Neural cell (in vitro differentiated cells): ENCODE results near the gene GASK1B.

Source experiments
- CTCF ChIP-seq: fragments of 450-650 bp; IDR thresholded peaks from 2 replicates; pipeline ENCODE4 v1.5.1; 2014; ENCODE audit warnings: antibody characterized with exemption, mild to moderate bottlenecking, moderate library complexity; ENCODE audit not compliant: poor library complexity, severe bottlenecking
- EP300 ChIP-seq: fragments of 450-650 bp; conservative IDR thresholded peaks from 2 replicates; pipeline ENCODE4 v1.6.1; 2014; ENCODE audit warnings: antibody characterized with exemption, mild to moderate bottlenecking, moderate library complexity; ENCODE audit not compliant: poor library complexity, severe bottlenecking
- EZH2 ChIP-seq: fragments of 200-600, 300-800 bp; shearing (Covaris generic), sonication (generic); IDR thresholded peaks from 2 replicates; pipeline ENCODE4 v1.6.1; 2014; ENCODE audit warnings: antibody characterized with exemption, low read length, borderline replicate concordance, mild to moderate bottlenecking; ENCODE audit not compliant: insufficient read depth, poor library complexity, severe bottlenecking
- MXI1 ChIP-seq: fragments of 450-650 bp; conservative IDR thresholded peaks from 2 replicates; pipeline ENCODE4 v1.6.1; 2014; ENCODE audit warnings: antibody characterized with exemption, mild to moderate bottlenecking; ENCODE audit not compliant: poor library complexity, severe bottlenecking
- POLR2AphosphoS5 ChIP-seq: IDR thresholded peaks from 2 replicates; pipeline ENCODE4 v1.6.1; 2012
- RAD21 ChIP-seq: fragments of 450-650 bp; conservative IDR thresholded peaks from 2 replicates; pipeline ENCODE4 v1.6.1; 2014; ENCODE audit warnings: antibody characterized with exemption, mild to moderate bottlenecking, moderate library complexity
- REST ChIP-seq: IDR thresholded peaks from 2 replicates; pipeline ENCODE4 v1.6.1; 2012; ENCODE audit warnings: borderline replicate concordance
- TAF1 ChIP-seq: IDR thresholded peaks from 2 replicates; pipeline ENCODE4 v1.6.1; 2012; ENCODE audit warnings: low read depth

DNA sequence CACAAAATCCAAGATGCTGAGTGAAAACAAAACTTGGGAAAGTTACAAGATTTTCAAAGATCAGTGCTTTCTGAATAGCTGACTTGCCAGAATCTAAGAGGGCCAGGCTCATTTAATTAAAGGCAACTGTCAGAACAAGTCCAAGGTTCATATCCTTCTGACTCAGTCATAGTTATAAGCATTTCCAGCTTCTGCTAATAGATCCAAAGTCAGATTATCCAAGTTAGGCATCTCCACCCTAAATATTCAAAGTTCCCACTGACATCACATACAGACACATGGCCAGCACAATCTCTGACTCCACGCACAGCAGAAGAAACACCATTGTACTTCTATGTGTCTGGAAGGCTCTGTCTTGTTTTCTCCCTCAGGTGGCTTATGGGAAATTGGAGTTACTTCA, 41.8 kb downstream of the GASK1B start:
- TF ChIP-seq CTCF = no peak
- TF ChIP-seq POLR2AphosphoS5 = no peak
- TF ChIP-seq EZH2 = no peak
- no peak for TF ChIP-seq MXI1
- TF ChIP-seq RAD21 = no peak
- TF ChIP-seq REST = no peak
- TF ChIP-seq EP300 = no peak
- no peak for TF ChIP-seq TAF1
